Measurements from ENCODE around the gene RPS6KB1. TPM values are rescaled to one million over a fixed set of nuclear protein-coding genes. Genes with fewer than 3 reads are reported as not detected.

RPS6KB1 gene
- total RNA-seq, 1 donor from 2014 or later, result 38.6 TPM

- Mint-ChIP-seq H3K4me1 (ENCODE audit: unreplicated experiment) (no peaks in the 10 kb centered on the region), H3K4me3 (ENCODE audit: unreplicated experiment) (no peak overlapping the region), H3K9me3 (ENCODE audit: unreplicated experiment) (no peaks in the 10 kb centered on the region), H3K27ac (ENCODE audit: unreplicated experiment) (no peak overlapping the region), H3K36me3 (ENCODE audit: unreplicated experiment) (peaks cover 16% of the 10 kb centered on the region), H3K27me3 (ENCODE audit: unreplicated experiment) (no peaks in the 10 kb centered on the region)
- no peak for DNase-seq (ENCODE audit: extremely low spot score, unreplicated experiment)
- TF ChIP-seq CTCF (IDR thresholded peaks at IDR 0.05), result no peak
Measured at GRCh38 chr17:59877965-59878364, 15.0 kb upstream of the RPS6KB1 start.

- no peak for DNase-seq (ENCODE audit: extremely low spot score, unreplicated experiment)
- TF ChIP-seq CTCF (IDR thresholded peaks at IDR 0.05), result no peak
- Mint-ChIP-seq H3K4me3 (ENCODE audit: unreplicated experiment) (no peak overlapping the region), H3K27me3 (ENCODE audit: unreplicated experiment) (no peaks in the 10 kb centered on the region), H3K36me3 (ENCODE audit: unreplicated experiment) (peaks cover 16% of the 10 kb centered on the region), H3K9me3 (ENCODE audit: unreplicated experiment) (no peaks in the 10 kb centered on the region), H3K4me1 (ENCODE audit: unreplicated experiment) (no peaks in the 10 kb centered on the region), H3K27ac (ENCODE audit: unreplicated experiment) (no peak overlapping the region)
Measured at GRCh38 chr17:59878624-59879023, 14.3 kb upstream of the RPS6KB1 start.

GRCh38 chr17:59884861-59885260 is 8.1 kb upstream of the RPS6KB1 start:
- H3K27ac Mint-ChIP-seq (ENCODE audit: unreplicated experiment), result no peak overlapping the region
- H3K27me3 Mint-ChIP-seq (ENCODE audit: unreplicated experiment), result no peaks in the 10 kb centered on the region
- no peak for TF ChIP-seq CTCF (IDR thresholded peaks at IDR 0.05)
- peaks cover 11% of the 10 kb centered on the region for H3K36me3 Mint-ChIP-seq (ENCODE audit: unreplicated experiment)
- H3K9me3 Mint-ChIP-seq (ENCODE audit: unreplicated experiment), result no peaks in the 10 kb centered on the region
- no peak for DNase-seq (ENCODE audit: extremely low spot score, unreplicated experiment)
- no peaks in the 10 kb centered on the region for H3K4me1 Mint-ChIP-seq (ENCODE audit: unreplicated experiment)
- no peak overlapping the region for H3K4me3 Mint-ChIP-seq (ENCODE audit: unreplicated experiment)

GRCh38 chr17:59888145-59888750 is 4.7 kb upstream of the RPS6KB1 start:
- H3K27me3 Mint-ChIP-seq (ENCODE audit: unreplicated experiment), result no peaks in the 10 kb centered on the region
- H3K4me1 Mint-ChIP-seq (ENCODE audit: unreplicated experiment), result peaks cover 13% of the 10 kb centered on the region
- no peak for DNase-seq (ENCODE audit: extremely low spot score, unreplicated experiment)
- TF ChIP-seq CTCF (IDR thresholded peaks at IDR 0.05), result no peak
- H3K4me3 Mint-ChIP-seq (ENCODE audit: unreplicated experiment), result no peak overlapping the region
- H3K36me3 Mint-ChIP-seq (ENCODE audit: unreplicated experiment), result peaks cover 8% of the 10 kb centered on the region
- H3K9me3 Mint-ChIP-seq (ENCODE audit: unreplicated experiment), result no peaks in the 10 kb centered on the region
- H3K27ac Mint-ChIP-seq (ENCODE audit: unreplicated experiment), result no peak overlapping the region

GRCh38 chr17:59890720-59891119 is 2.2 kb upstream of the RPS6KB1 start:
- H3K4me3 Mint-ChIP-seq (ENCODE audit: unreplicated experiment), result peak overlapping the region; percentile 15
- H3K36me3 Mint-ChIP-seq (ENCODE audit: unreplicated experiment), result peaks cover 8% of the 10 kb centered on the region
- H3K27me3 Mint-ChIP-seq (ENCODE audit: unreplicated experiment), result no peaks in the 10 kb centered on the region
- no peak for DNase-seq (ENCODE audit: extremely low spot score, unreplicated experiment)
- no peak overlapping the region for H3K27ac Mint-ChIP-seq (ENCODE audit: unreplicated experiment)
- H3K4me1 Mint-ChIP-seq (ENCODE audit: unreplicated experiment), result peaks cover 27% of the 10 kb centered on the region
- no peak for TF ChIP-seq CTCF (IDR thresholded peaks at IDR 0.05)
- no peaks in the 10 kb centered on the region for H3K9me3 Mint-ChIP-seq (ENCODE audit: unreplicated experiment)
